Hypothalamus (tissue), 51 donors: ENCODE measurements around the gene ZNF804B.

Experiments used
- DNase-seq, 51 donors: peaks; one replicate each; lab custom pipeline; 2025; lab: John Stamatoyannopoulos, UW

ZNF804B gene

GRCh38 chr7:89238156-89238555 is 478.7 kb downstream of the ZNF804B start:
- DNase-seq = peak in 1 of 51 donors; percentile 14

DNA sequence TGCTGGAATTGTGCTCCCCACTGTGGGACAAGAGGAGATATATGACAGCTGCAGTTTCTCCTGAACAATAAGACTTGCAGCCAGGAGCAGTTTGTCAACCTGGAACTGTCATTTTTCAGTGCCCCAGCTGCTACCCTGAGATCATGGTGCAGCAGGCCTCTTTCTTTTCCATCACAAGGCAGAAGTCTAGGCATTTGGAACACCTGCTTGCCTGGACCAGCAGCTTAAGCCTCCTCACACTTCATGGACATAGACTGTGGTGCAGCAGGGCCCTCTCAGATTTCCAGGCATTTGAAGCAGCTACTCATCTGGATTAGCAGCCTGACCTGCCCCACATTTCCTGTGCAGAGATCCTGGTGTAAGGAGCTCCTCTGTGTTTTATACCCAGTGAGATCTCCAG is 486.7 kb downstream of the ZNF804B start:
- DNase-seq = no peak

DNA sequence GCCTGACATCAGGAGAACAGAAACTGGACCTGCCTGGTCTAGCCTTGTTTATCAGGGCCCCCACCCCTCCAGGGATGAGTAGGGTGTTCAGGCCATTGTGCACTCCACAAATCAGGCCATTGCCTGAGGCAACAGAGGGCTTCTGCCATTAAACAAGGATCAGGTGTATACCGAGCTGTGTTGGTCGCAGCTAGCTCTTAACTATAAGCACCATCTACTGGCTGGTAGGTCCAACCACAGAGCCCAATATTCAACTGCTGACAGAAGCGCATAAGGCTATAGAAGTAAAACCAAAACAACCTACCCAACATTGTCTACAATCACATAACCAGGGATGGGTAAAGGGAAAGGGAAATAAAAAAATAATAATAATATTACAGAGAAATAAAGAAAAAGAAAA is 487.7 kb downstream of the ZNF804B start:
- no peak for DNase-seq

- no peak for DNase-seq
Observed at GRCh38 chr7:89259085-89259484, 499.6 kb downstream of the ZNF804B start.

DNA sequence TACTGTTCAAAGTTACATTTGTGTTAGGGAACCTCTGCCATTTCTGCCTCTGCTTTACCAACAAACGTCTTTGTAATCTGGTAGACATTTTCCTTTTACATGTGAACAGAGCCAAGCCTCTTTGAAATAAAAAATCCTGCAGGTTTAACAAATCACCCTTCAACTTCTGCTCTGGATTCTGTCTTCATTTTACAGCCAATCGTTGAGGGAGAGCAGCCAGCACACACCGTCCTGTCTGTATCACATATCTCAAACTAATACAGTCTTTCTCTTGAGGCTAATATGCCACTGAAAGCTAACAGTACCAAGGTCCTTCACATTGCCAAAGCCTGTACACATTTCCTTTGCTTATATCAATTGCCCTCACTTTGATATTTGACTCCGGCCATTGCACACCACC is 504.6 kb downstream of the ZNF804B start:
- no peak for DNase-seq

DNA sequence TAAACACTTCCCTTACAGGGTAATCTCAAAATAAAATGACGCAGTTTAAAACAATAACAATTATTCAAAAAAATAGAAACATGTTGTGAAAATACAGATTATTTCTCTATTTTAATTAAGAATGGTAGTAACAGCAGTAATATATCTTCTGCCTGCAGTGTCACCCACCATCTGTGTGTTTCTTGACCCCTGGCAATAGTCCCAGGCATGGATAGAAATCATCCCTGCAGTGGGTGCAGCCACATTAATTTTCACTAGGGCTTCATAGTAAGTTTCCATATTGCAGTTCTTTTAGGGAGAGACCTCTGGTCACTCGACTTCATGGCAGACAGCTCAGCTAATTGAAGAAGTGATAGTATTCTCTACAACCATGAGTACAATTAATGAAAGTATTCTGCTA is 506.1 kb downstream of the ZNF804B start:
- DNase-seq = no peak

- no peak for DNase-seq
Observed at GRCh38 chr7:89283302-89283701, 523.8 kb downstream of the ZNF804B start.

GRCh38 chr7:89308535-89308934 is 549.0 kb downstream of the ZNF804B start:
- DNase-seq = no peak

GRCh38 chr7:89311886-89312285 is 552.4 kb downstream of the ZNF804B start:
- DNase-seq = no peak

- DNase-seq = no peak
Observed at GRCh38 chr7:89312551-89312950, 553.1 kb downstream of the ZNF804B start.

DNA sequence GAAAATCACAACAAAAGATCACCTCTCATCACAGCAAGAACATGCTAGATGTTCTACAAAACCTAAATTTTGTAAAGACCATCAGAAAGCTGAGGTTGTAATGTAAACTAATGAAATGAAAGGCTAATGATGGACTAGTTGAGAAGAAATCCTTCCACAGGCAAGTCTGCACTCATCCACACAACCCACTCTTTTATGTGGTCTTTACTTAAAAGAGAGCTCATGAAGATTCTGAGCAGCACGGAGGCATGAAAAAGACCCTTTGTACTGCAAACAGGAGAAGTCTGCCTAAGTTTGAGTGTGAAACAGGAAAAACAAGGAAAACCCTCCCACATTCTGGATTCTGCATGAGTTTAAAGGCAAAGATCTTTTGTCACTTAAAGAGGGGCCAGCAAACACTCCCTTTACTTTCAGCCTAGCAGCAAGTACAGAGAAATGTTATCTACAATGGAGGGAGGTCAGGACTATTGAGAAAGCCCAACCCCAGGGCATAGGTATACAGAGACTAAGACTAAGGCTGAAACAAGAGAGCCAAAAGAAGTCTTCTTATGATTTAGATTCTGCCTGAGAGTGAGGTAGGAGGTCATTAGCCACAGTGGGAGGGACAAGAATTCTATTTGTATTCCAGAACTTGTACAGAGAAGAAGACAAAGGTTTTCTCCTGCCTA is 557.2 kb downstream of the ZNF804B start:
- no peak for DNase-seq

GRCh38 chr7:89332026-89332425 is 572.5 kb downstream of the ZNF804B start:
- no peak for DNase-seq

- DNase-seq = no peak
Observed at GRCh38 chr7:89334797-89335196, 575.3 kb downstream of the ZNF804B start.

DNA sequence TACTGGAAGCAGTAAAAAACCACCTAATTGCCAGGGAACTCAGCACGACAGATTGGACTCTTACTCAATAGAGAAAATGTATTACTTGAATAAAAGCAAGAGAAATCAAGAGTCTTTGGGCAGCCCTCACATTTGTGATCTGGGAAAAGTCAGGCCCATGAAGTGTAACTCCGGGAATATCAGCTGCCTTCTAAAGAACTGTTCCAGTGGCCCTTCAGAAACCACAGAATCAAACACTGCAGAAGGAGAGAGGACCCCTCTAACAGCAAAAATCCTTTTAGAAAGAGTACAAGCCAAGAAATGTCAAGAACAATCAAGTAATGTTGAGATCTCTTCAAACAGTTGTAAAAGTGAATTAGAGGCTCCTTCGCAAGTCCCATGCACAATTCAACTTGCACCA is 576.0 kb downstream of the ZNF804B start:
- DNase-seq = no peak

GRCh38 chr7:89336121-89336520 is 576.6 kb downstream of the ZNF804B start:
- no peak for DNase-seq

DNA sequence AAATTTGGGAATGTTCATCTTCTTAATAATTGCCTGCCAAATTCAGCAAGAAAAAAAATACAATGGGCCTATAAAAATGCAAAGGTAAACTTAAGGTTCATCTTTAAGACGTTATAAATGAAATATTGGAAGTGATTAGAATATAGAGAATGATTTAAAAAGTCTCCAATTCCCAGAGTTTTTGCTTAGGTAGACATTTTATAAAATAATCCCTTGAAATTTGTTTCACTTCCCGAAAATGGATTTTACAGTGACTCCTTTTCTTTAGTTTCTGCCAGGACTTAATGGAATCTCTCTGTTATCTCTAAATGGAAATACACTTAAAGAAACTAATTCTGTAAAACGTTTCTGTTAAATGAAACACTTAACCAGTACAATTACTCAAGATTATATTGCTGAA is 580.2 kb downstream of the ZNF804B start:
- DNase-seq = no peak

GRCh38 chr7:89357121-89357520 is 597.6 kb downstream of the ZNF804B start:
- no peak for DNase-seq

DNA sequence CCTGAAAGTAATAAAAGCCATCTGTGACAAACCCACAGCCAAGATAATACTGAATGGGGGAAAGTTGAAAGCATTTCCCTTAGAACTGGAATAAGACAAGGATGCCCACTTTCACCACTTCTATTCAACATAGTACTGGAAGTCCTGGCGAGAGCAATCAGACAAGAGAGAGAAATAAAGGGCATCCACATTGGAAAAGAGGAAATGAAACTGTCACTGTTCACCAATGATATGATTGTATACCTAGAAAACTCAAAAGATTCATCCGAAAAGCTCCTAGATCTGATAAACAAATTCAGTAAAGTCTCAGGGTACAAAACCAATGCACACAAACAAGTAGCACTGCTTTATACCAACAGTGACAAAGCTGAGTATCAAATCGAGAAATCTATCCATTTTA is 617.7 kb downstream of the ZNF804B start:
- DNase-seq = no peak

- DNase-seq = no peak
Observed at GRCh38 chr7:89385411-89385810, 625.9 kb downstream of the ZNF804B start.
